GM23338 (cell line): ENCODE measurements around the gene RAB27B. TPM values are rescaled to one million over a fixed set of nuclear protein-coding genes. Genes with fewer than 3 reads are reported as not detected.

Source experiments
- CREB1 ChIP-seq: fragments of 250-450 bp; sonication (Bioruptor Pico); IDR thresholded peaks from 2 replicates; pipeline ENCODE4 v1.5.0; 2020; ENCODE audit warnings: low read depth, mild to moderate bottlenecking, moderate library complexity
- CTCF ChIP-seq, 2 experiments: fragments of 200-600 bp in 1 of 2; sonication (generic) in 1 of 2; conservative IDR thresholded peaks; 2 replicates each; pipeline versions ENCODE4 v1.5.1 to v1.6.1; 2016 to 2017; ENCODE audit warnings: antibody characterized with exemption in 2 of 2, low read depth in 2 of 2, mild to moderate bottlenecking in 2 of 2, moderate library complexity in 1 of 2
- ETS1 ChIP-seq: IDR thresholded peaks from 2 replicates; pipeline ENCODE4 v1.6.1; 2016; ENCODE audit warnings: antibody characterized with exemption
- JUNB ChIP-seq: IDR thresholded peaks from one replicate; pipeline ENCODE4 v1.6.1; 2016; ENCODE audit warnings: antibody characterized with exemption; ENCODE audit not compliant: unreplicated experiment
- POLR2AphosphoS5 ChIP-seq: IDR thresholded peaks from 2 replicates; pipeline ENCODE4 v1.6.1; 2016; ENCODE audit warnings: antibody characterized with exemption, low read depth
- REST ChIP-seq: IDR thresholded peaks from one replicate; pipeline ENCODE4 v1.6.1; 2018; ENCODE audit warnings: antibody characterized with exemption; ENCODE audit not compliant: unreplicated experiment
- STAT1 ChIP-seq: IDR thresholded peaks from one replicate; pipeline ENCODE4 v1.6.1; 2016; ENCODE audit warnings: antibody characterized with exemption; ENCODE audit not compliant: unreplicated experiment
- ZNF462 ChIP-seq: fragments of 250-450 bp; sonication (Bioruptor Pico); IDR thresholded peaks from 2 replicates; pipeline ENCODE4 v1.5.0; 2020; ENCODE audit warnings: mild to moderate bottlenecking, moderate library complexity
- polyA plus RNA-seq: library from polyadenylated mRNA; unstranded; fragments of >200 nt; fragmentation: Nextera tagmentation; extraction: Ambion mirVana; gene quantifications from 2 replicates; pipeline ENCODE4 v1.2.1, GENCODE V29; 2016
- total RNA-seq: library from RNA; depleted of rRNA; stranded (reverse); fragments of >200 nt; shearing (Covaris generic); gene quantifications from 2 replicates; pipeline ENCODE4 v1.2.3, GENCODE V29; 2014

RAB27B gene
- total and polyA plus RNA-seq, 2 experiments from 2014 or later, result 0.13 to 0.56 TPM

GRCh38 chr18:54904581-54904980 lies 76.3 kb downstream of the RAB27B start (continued):
- TF ChIP-seq ZNF462 (no peak), REST (no peak), STAT1 (no peak), JUNB (no peak), POLR2AphosphoS5 (no peak), CREB1 (CRISPR knock-in tag) (no peak), CTCF (conservative IDR thresholded peaks at IDR 0.05; ENCODE audit: low read depth in 2 of 2) (no peak), ETS1 (no peak)
